K562 (cell line): ENCODE measurements around the gene C16orf74. TPM values are rescaled to one million over a fixed set of nuclear protein-coding genes. Genes with fewer than 3 reads are reported as not detected.

Source experiments
- ATAC-seq: fragments of 200-7000 bp; cut with Tn5 transposase; 3 replicates; pipeline ENCODE4 v1.9.1; 2020; ENCODE audit warnings: moderate library complexity
- BruUV-seq: library from RNA; stranded (reverse); fragments of 400-500 nt; replicated peaks from 2 replicates; lab custom pipeline; 2021; lab: Mats Ljungman, UMichigan
- CTCF ChIA-PET: fragments of 300-600 bp; formaldehyde crosslinking; extraction: SDS; loops from one replicate; lab custom pipeline; 2021; ENCODE audit warnings: low intra/inter-chr PET ratio; lab: Yijun Ruan, JAX
- POLR2A ChIA-PET: fragments of 300-600, 350-650 bp; sonication (Branson Sonifier 250); formaldehyde crosslinking; extraction: SDS; loops from one replicate; lab custom pipeline; 2021; ENCODE audit warnings: antibody characterized with exemption, inconsistent platforms; lab: Yijun Ruan, JAX
- DNase-seq, 4 experiments: peaks; one replicate each; pipeline versions ENCODE4 v3.0.0 to v3.0.0-alpha.2; 2011 to 2018; ENCODE audit warnings: low spot score in 3 of 4, mixed read lengths in 3 of 4; ENCODE audit errors: extremely low read depth in 1 of 4
- FAIRE-seq: peaks from 2 replicates; lab custom pipeline; 2011; peaks lifted over from hg19 to GRCh38; lab: Jason Lieb, UNC
- H2AFZ ChIP-seq: 2 replicates; pipeline ENCODE4 v1.6.0; 2011; ENCODE audit warnings: low read depth, low read length, control low read depth, inconsistent platforms
- H3K27ac ChIP-seq: fragments of 200-600 bp; 3 replicates; pipeline ENCODE4 v1.8.0; 2011; ENCODE audit warnings: low read depth, mild to moderate bottlenecking, control low read depth, inconsistent platforms, low read length, moderate library complexity, mixed read lengths; ENCODE audit errors: extremely low read depth
- H3K27me3 ChIP-seq, 2 experiments: fragments of 300-600 bp in 1 of 2; 2 replicates in 1 of 2; 3 replicates in 1 of 2; pipeline versions ENCODE4 v1.6.0 to v1.8.0; 2011; ENCODE audit warnings: inconsistent platforms in 2 of 2, low read length in 2 of 2, mild to moderate bottlenecking in 1 of 2, mixed read lengths in 1 of 2, moderate library complexity in 1 of 2; ENCODE audit not compliant: control insufficient read depth in 2 of 2, insufficient read depth in 2 of 2
- H3K36me3 ChIP-seq: fragments of 300-600 bp; 3 replicates; pipeline ENCODE4 v1.8.0; 2011; ENCODE audit warnings: mild to moderate bottlenecking, low read length, inconsistent platforms; ENCODE audit not compliant: control insufficient read depth, insufficient read depth
- H3K4me1 ChIP-seq, 2 experiments: fragments of 200-600 bp in 1 of 2; replicated peaks in 1 of 2; 2 replicates in 1 of 2; 3 replicates in 1 of 2; pipeline versions ENCODE4 v1.5.1 to v1.8.0; 2011; ENCODE audit warnings: inconsistent platforms in 2 of 2, low read length in 2 of 2, mild to moderate bottlenecking in 1 of 2, mixed read lengths in 1 of 2, moderate library complexity in 1 of 2; ENCODE audit not compliant: control insufficient read depth in 2 of 2, insufficient read depth in 2 of 2
- H3K4me2 ChIP-seq: 2 replicates; pipeline ENCODE4 v1.6.1; 2011; ENCODE audit warnings: low read length, control low read depth, inconsistent platforms, mixed read lengths; ENCODE audit not compliant: insufficient read depth
- H3K4me3 ChIP-seq: fragments of 200-600 bp; sonication (generic), shearing (Covaris generic); 2 replicates; pipeline ENCODE4 v1.5.1; 2016; ENCODE audit warnings: control low read depth, inconsistent platforms
- H3K79me2 ChIP-seq: fragments of 200-600 bp; 3 replicates; pipeline ENCODE4 v1.8.0; 2011; ENCODE audit warnings: low read length, inconsistent platforms; ENCODE audit not compliant: control insufficient read depth, insufficient read depth
- H3K9ac ChIP-seq, 2 experiments: 2 replicates each; pipeline versions ENCODE4 v1.6.0 to v1.6.1; 2011; ENCODE audit warnings: low read depth in 2 of 2, low read length in 2 of 2, control low read depth in 1 of 2, inconsistent platforms in 1 of 2, mild to moderate bottlenecking in 1 of 2, mixed read lengths in 1 of 2; ENCODE audit not compliant: insufficient read depth in 1 of 2
- H3K9me1 ChIP-seq: one replicate; pipeline ENCODE4 v1.6.0; 2011; ENCODE audit warnings: inconsistent platforms, mild to moderate bottlenecking, low read length, moderate library complexity; ENCODE audit not compliant: control insufficient read depth, insufficient read depth
- H3K9me3 ChIP-seq: replicated peaks from 2 replicates; pipeline ENCODE4 v1.5.1; 2011; ENCODE audit warnings: low read depth, low read length, inconsistent platforms; ENCODE audit not compliant: control insufficient read depth, insufficient read depth
- H4K20me1 ChIP-seq: replicated peaks from 2 replicates; pipeline ENCODE4 v1.6.1; 2011; ENCODE audit warnings: low read length, inconsistent platforms, mixed read lengths; ENCODE audit not compliant: control insufficient read depth, insufficient read depth
- CTCF ChIP-seq, 3 experiments: IDR thresholded peaks in 2 of 3; conservative IDR thresholded peaks in 1 of 3; 2 replicates each; pipeline ENCODE4 v1.5.1; 2011 to 2012; ENCODE audit warnings: low read length in 3 of 3, mild to moderate bottlenecking in 3 of 3, control low read depth in 2 of 3, improper control_type of control experiment in 1 of 3, inconsistent platforms in 1 of 3, low read depth in 1 of 3, mixed read lengths in 1 of 3, moderate library complexity in 1 of 3; ENCODE audit not compliant: insufficient read depth in 2 of 3
- EGR1 ChIP-seq: fragments of 450-650 bp; conservative IDR thresholded peaks from 2 replicates; pipeline ENCODE4 v1.6.1; 2017; ENCODE audit warnings: mild to moderate bottlenecking
- FOS ChIP-seq: IDR thresholded peaks from 3 replicates; pipeline ENCODE4 v1.6.1; 2011; ENCODE audit not compliant: insufficient read length; ENCODE audit errors: extremely low read depth
- RAD21 ChIP-seq, 2 experiments: fragments of 250-450 bp in 1 of 2; fragments of 450-650 bp in 1 of 2; sonication (Bioruptor Pico) in 1 of 2; formaldehyde crosslinking in 1 of 2; IDR thresholded peaks in 1 of 2; conservative IDR thresholded peaks in 1 of 2; 2 replicates each; pipeline versions ENCODE4 v1.4.0 to v1.8.0; 2020 to 2022; ENCODE audit warnings: mild to moderate bottlenecking in 2 of 2, moderate library complexity in 1 of 2
- SMC3 ChIP-seq: conservative IDR thresholded peaks from 2 replicates; pipeline ENCODE4 v1.6.1; 2011; ENCODE audit warnings: low read depth, low read length, improper control_type of control experiment; ENCODE audit not compliant: insufficient read depth
- STAG1 ChIP-seq: sonication (generic); formaldehyde crosslinking; IDR thresholded peaks from 2 replicates; pipeline ENCODE4 v1.5.0; 2020; ENCODE audit warnings: missing genetic modification reagents, borderline replicate concordance
- TAF15 ChIP-seq: fragments of 200-400 bp; formaldehyde crosslinking; IDR thresholded peaks from 2 replicates; pipeline ENCODE4 v1.6.1; 2017; ENCODE audit warnings: mild to moderate bottlenecking, low read depth, low read length, moderate library complexity
- TFAP4 ChIP-seq: sonication (generic); formaldehyde crosslinking; IDR thresholded peaks from 2 replicates; pipeline ENCODE4 v1.8.0; 2022; ENCODE audit warnings: missing genetic modification reagents, mild to moderate bottlenecking, moderate library complexity, borderline replicate concordance
- ZC3H8 ChIP-seq: fragments of 450-650 bp; IDR thresholded peaks from 2 replicates; pipeline ENCODE4 v1.6.1; 2017
- ZNF41 ChIP-seq: fragments of 250-450 bp; sonication (Bioruptor Pico); conservative IDR thresholded peaks from 2 replicates; pipeline ENCODE4 v1.4.0; 2020; ENCODE audit warnings: mild to moderate bottlenecking
- ZNF511 ChIP-seq: sonication (generic); formaldehyde crosslinking; IDR thresholded peaks from 2 replicates; pipeline ENCODE4 v1.8.0; 2022; ENCODE audit warnings: mild to moderate bottlenecking, missing genetic modification reagents
- WGBS: fragments of 100-300 bp; shearing (Covaris generic); methylation state at CpG from one replicate; pipeline ENCODE4 v1.1.6; 2016; ENCODE audit warnings: low coverage, mixed read lengths; ENCODE audit not compliant: insufficient coverage; ENCODE audit errors: missing lambda C conversion rate; 5-methylcytosine and 5-hydroxymethylcytosine counted together
- in situ Hi-C: fragments of 300-500 bp; cut with MboI; formaldehyde crosslinking; loops from 4 replicates; pipeline ENCODE4 v1.15.0; 2018; ENCODE audit warnings: inconsistent platforms, mixed read lengths
- intact Hi-C: fragments of 100-400 bp; cut with micrococcal nuclease; formaldehyde crosslinking; loops from 2 replicates; pipeline ENCODE4 v1.14.2; 2022
- polyA plus RNA-seq, 8 experiments: library from polyadenylated mRNA; depleted of rRNA in 4 of 8; stranded (reverse) in 5 of 8; unstranded in 3 of 8; fragments of >200 nt; fragmentation: Nextera tagmentation in 2 of 8; fragmentation: Illumina TruSeq in 1 of 8; extraction: Ambion mirVana in 2 of 8; extraction: Trizol in 1 of 8; gene quantifications; 2 replicates each; pipeline versions ENCODE4 v1.2.1 to v1.2.3, GENCODE V29; 2011 to 2014; ENCODE audit warnings: inconsistent platforms in 1 of 8, missing spikeins in 1 of 8
- total RNA-seq, 7 experiments: library from RNA; depleted of rRNA in 6 of 7; stranded (reverse); fragments of >200 nt in 6 of 7; fragmentation: Illumina TruSeq in 2 of 7; extraction: Trizol in 2 of 7; gene quantifications; 2 replicates each; pipeline versions ENCODE4 v1.2.1 to v1.2.3, GENCODE V29; 2011 to 2021; ENCODE audit warnings: low replicate concordance in 1 of 7

Gene C16orf74
- total and polyA plus RNA-seq, 9 of the 15 experiments (the other 6 are each of a cell fraction or from before 2014, with no cell fraction given) = not detected

GRCh38 chr16:85759631-85760419 is 8.9 kb upstream of the C16orf74 start:
- Histone ChIP-seq H3K36me3 (no peaks in the 10 kb centered on the region), H2AFZ (no peak overlapping the region), H3K9me3 (no peaks in the 10 kb centered on the region), H3K79me2 (no peaks in the 10 kb centered on the region), H3K9ac (no peak overlapping the region; a peak in 1 of 4 replicates), H3K9me1 (peaks cover 2% of the 10 kb centered on the region), H3K27me3 (peaks cover 47 to 87% of the 10 kb centered on the region in 2 experiments), H3K27ac (no peak overlapping the region), H4K20me1 (peaks cover 8% of the 10 kb centered on the region; the same call in 1 of the 2 replicates), H3K4me2 (no peak overlapping the region), H3K4me3 (no peak overlapping the region), H3K4me1 (peaks cover 0 to 14% of the 10 kb centered on the region in 2 experiments; a peak in 1 of 5 replicates)
- TF ChIP-seq CTCF (IDR thresholded peaks at IDR 0.05 in 2 of 3, conservative IDR thresholded peaks at IDR 0.05 in 1 of 3; ENCODE audit: insufficient read depth in 2 of 3, low read depth in 1 of 3, low read length in 3 of 3) = peak; percentile 65 to 70 (median 68)
- 0 out of 2 replicates have a peak, but pooled peaks have one; percentile 10 for TF ChIP-seq EGR1
- TF ChIP-seq FOS = no peak
- no peak for TF ChIP-seq ZNF41 (CRISPR knock-in tag)
- no peak for TF ChIP-seq ZNF511
- peak; percentile 53; the same call in 1 of the 2 replicates for TF ChIP-seq SMC3
- no peak for TF ChIP-seq TAF15
- TF ChIP-seq RAD21 (CRISPR knock-in tag; conservative IDR thresholded peaks at IDR 0.05 in 1 of 2, IDR thresholded peaks at IDR 0.05 in 1 of 2) = peak; percentile 36 to 67
- TF ChIP-seq STAG1 = peak; percentile 65; the same call in 1 of the 2 replicates
- peak; percentile 29; the same call in 1 of the 2 replicates for TF ChIP-seq TFAP4 (CRISPR knock-in tag)
- TF ChIP-seq ZC3H8 = no peak
- in situ Hi-C loops (no loop called here), intact Hi-C loops (no loop called here)
- DNase-seq (peak; percentile 51 to 57 (median 53)), FAIRE-seq (no peak), ATAC-seq (peak; percentile 90)
- CTCF ChIA-PET = interaction anchor here (0.6 kb wide), 1 partner anchor 9 kb away, joined by 3 read pairs; the partner anchor contains the start of gene C16orf74
- POLR2A ChIA-PET = no interaction called here
- WGBS = 4% methylated on average over 18 of the region's 20 CpGs
- BruUV-seq = no TSS peak
